Endometrial microvascular endothelial cells (primary cell): ENCODE data around the gene SURF6. TPM values are rescaled to one million over a fixed set of nuclear protein-coding genes. Genes with fewer than 3 reads are reported as not detected.
"Not testable (repeated sequence)": the region's sequence is repeated elsewhere in the genome, so short reads cannot be mapped to it uniquely, and the experiment has no call there.

Experiments used
- in situ Hi-C: cut with HindIII; loops from 2 replicates; pipeline ENCODE4 v1.10.0; 2017; ENCODE audit warnings: low sequenced_read_pairs, low pct_unique_long_range_greater_than_20kb; ENCODE audit errors: inconsistent ontology term
- total RNA-seq: library from RNA; depleted of rRNA; stranded (reverse); fragments of >200 nt; gene quantifications from one replicate; pipeline ENCODE4 v1.2.3, GENCODE V29; 2015; ENCODE audit errors: inconsistent ontology term

The SURF6 gene
- total RNA-seq, 1 donor from 2014 or later = 24.1 TPM

- in situ Hi-C loops = no loop called here
These were observed 2.4 kb downstream of the SURF6 start for GRCh38 chr9:133333566-133333965.

GRCh38 chr9:133333011-133333410 is 3.0 kb downstream of the SURF6 start:
- in situ Hi-C loops = no loop called here

GRCh38 chr9:133332381-133332730 is 3.6 kb downstream of the SURF6 start:
- in situ Hi-C loops = no loop called here

GRCh38 chr9:133331641-133332380 is 4.2 kb downstream of the SURF6 start:
- in situ Hi-C loops = no loop called here

GRCh38 chr9:133331221-133331620 is 4.8 kb downstream of the SURF6 start:
- in situ Hi-C loops = no loop called here

- in situ Hi-C loops = not testable (repeated sequence)
These were observed 6.5 kb downstream of the SURF6 start for GRCh38 chr9:133329306-133330156.

GRCh38 chr9:133327834-133328484 is 8.0 kb downstream of the SURF6 start:
- in situ Hi-C loops = no loop called here

GRCh38 chr9:133327021-133327420 is 9.0 kb downstream of the SURF6 start:
- in situ Hi-C loops = not testable (repeated sequence)

GRCh38 chr9:133323991-133324703 is 11.8 kb downstream of the SURF6 start:
- in situ Hi-C loops = no loop called here

- in situ Hi-C loops = no loop called here
These were observed 12.8 kb downstream of the SURF6 start for GRCh38 chr9:133323211-133323610.

GRCh38 chr9:133322701-133323100 is 13.3 kb downstream of the SURF6 start:
- in situ Hi-C loops = no loop called here

- in situ Hi-C loops = no loop called here
These were observed 14.5 kb downstream of the SURF6 start for GRCh38 chr9:133321411-133321935.

- in situ Hi-C loops = no loop called here
These were observed 15.5 kb downstream of the SURF6 start for GRCh38 chr9:133320421-133320881.

- in situ Hi-C loops = not testable (repeated sequence)
These were observed 18.4 kb downstream of the SURF6 start for GRCh38 chr9:133317551-133317950.

- in situ Hi-C loops = no loop called here
These were observed 20.0 kb downstream of the SURF6 start for GRCh38 chr9:133315997-133316396.

GRCh38 chr9:133309608-133310007 is 26.4 kb downstream of the SURF6 start:
- in situ Hi-C loops = no loop called here

GRCh38 chr9:133307301-133307700 is 28.7 kb downstream of the SURF6 start:
- in situ Hi-C loops = no loop called here

GRCh38 chr9:133306242-133307204 is 29.5 kb downstream of the SURF6 start:
- in situ Hi-C loops = no loop called here
